Endodermal cell (in vitro differentiated cells): Measurements from ENCODE around the gene GALNT6. TPM values are rescaled to one million over a fixed set of nuclear protein-coding genes. Genes with fewer than 3 reads are reported as not detected.

Source experiments
- DNase-seq: peaks from one replicate; pipeline ENCODE4 v3.0.0-alpha.2; 2017
- H3K27ac ChIP-seq: 2 replicates; pipeline ENCODE4 v1.5.1; 2013; ENCODE audit warnings: mild to moderate bottlenecking, low read depth, low read length, moderate library complexity
- H3K27me3 ChIP-seq: 2 replicates; pipeline ENCODE4 v1.6.1; 2013; ENCODE audit warnings: mild to moderate bottlenecking, low read length, moderate library complexity; ENCODE audit not compliant: insufficient read depth, control insufficient read depth, poor library complexity, severe bottlenecking
- H3K36me3 ChIP-seq: 2 replicates; pipeline ENCODE4 v1.7.0; 2013; ENCODE audit warnings: mild to moderate bottlenecking, low read length, moderate library complexity; ENCODE audit not compliant: control insufficient read depth, insufficient read depth
- H3K4me1 ChIP-seq: one replicate; pipeline ENCODE4 v1.7.0; 2013; ENCODE audit warnings: low read length; ENCODE audit not compliant: control insufficient read depth, insufficient read depth
- H3K4me3 ChIP-seq: 2 replicates; pipeline ENCODE4 v1.5.1; 2013; ENCODE audit warnings: mild to moderate bottlenecking, low read length, moderate library complexity
- H3K9ac ChIP-seq: 2 replicates; pipeline ENCODE4 v1.6.1; 2013; ENCODE audit warnings: mild to moderate bottlenecking, low read length, moderate library complexity; ENCODE audit not compliant: poor library complexity, severe bottlenecking; ENCODE audit errors: extremely low read depth
- H3K9me3 ChIP-seq: 2 replicates; pipeline ENCODE4 v1.6.1; 2013; ENCODE audit warnings: mild to moderate bottlenecking, low read length, moderate library complexity; ENCODE audit not compliant: control insufficient read depth
- H3K27ac Mint-ChIP-seq: 2 replicates; pipeline ENCODE4 v1.8.0; 2020; ENCODE audit warnings: mixed read lengths
- H3K27me3 Mint-ChIP-seq: 2 replicates; pipeline ENCODE4 v1.8.0; 2021; ENCODE audit warnings: mild to moderate bottlenecking, mixed read lengths; ENCODE audit not compliant: insufficient read depth
- H3K36me3 Mint-ChIP-seq: 2 replicates; pipeline ENCODE4 v1.8.0; 2020; ENCODE audit warnings: low read depth, mixed read lengths
- H3K4me1 Mint-ChIP-seq: 2 replicates; pipeline ENCODE4 v1.8.0; 2020; ENCODE audit warnings: mixed read lengths
- H3K4me3 Mint-ChIP-seq: 2 replicates; pipeline ENCODE4 v1.8.0; 2020; ENCODE audit warnings: mild to moderate bottlenecking, moderate library complexity, mixed read lengths
- H3K9me3 Mint-ChIP-seq: 2 replicates; pipeline ENCODE4 v1.8.0; 2020; ENCODE audit warnings: mild to moderate bottlenecking, mixed read lengths
- WGBS, 2 experiments: methylation state at CpG; one replicate each; pipeline versions ENCODE4 v1.1.5 to v1.1.7; 2013; ENCODE audit warnings: missing lambda C conversion rate in 2 of 2, mixed read lengths in 1 of 2; ENCODE audit not compliant: insufficient coverage in 1 of 2, insufficient read length in 1 of 2; 5-methylcytosine and 5-hydroxymethylcytosine counted together
- total RNA-seq, 2 donors: library from RNA; stranded (reverse); fragmentation: NEBNext Ultra II Directional in 1 of 2; extraction: Animal tissue kit (Norgen Biotek cat#: 25700) in 1 of 2; gene quantifications; 2 replicates in 1 of 2; 3 replicates in 1 of 2; pipeline ENCODE4 v1.2.1, GENCODE V29; 2021
- TF ChIP-seq, protein P1 (sequence below): fragments of 200-600 bp; sonication (generic); conservative IDR thresholded peaks from 2 replicates; pipeline ENCODE4 v1.5.0; 2021; ENCODE audit warnings: antibody characterized with exemption, mild to moderate bottlenecking

Gene GALNT6
- total RNA-seq, 2 donors from 2014 or later = 13.9 to 19.1 TPM

- Mint-ChIP-seq H3K27me3 (peaks cover 13% of the 10 kb centered on the region), H3K4me1 (peaks cover 31% of the 10 kb centered on the region), H3K4me3 (no peak overlapping the region), H3K9me3 (no peaks in the 10 kb centered on the region), H3K27ac (no peak overlapping the region), H3K36me3 (peaks cover 16% of the 10 kb centered on the region)
- H3K36me3 ChIP-seq = peaks cover 6% of the 10 kb centered on the region
- H3K9me3 ChIP-seq = no peaks in the 10 kb centered on the region
- no peak overlapping the region for H3K27ac ChIP-seq
- peaks cover 4% of the 10 kb centered on the region for H3K4me1 ChIP-seq
- H3K4me3 ChIP-seq = no peak overlapping the region
- TF ChIP-seq, protein P1, sequence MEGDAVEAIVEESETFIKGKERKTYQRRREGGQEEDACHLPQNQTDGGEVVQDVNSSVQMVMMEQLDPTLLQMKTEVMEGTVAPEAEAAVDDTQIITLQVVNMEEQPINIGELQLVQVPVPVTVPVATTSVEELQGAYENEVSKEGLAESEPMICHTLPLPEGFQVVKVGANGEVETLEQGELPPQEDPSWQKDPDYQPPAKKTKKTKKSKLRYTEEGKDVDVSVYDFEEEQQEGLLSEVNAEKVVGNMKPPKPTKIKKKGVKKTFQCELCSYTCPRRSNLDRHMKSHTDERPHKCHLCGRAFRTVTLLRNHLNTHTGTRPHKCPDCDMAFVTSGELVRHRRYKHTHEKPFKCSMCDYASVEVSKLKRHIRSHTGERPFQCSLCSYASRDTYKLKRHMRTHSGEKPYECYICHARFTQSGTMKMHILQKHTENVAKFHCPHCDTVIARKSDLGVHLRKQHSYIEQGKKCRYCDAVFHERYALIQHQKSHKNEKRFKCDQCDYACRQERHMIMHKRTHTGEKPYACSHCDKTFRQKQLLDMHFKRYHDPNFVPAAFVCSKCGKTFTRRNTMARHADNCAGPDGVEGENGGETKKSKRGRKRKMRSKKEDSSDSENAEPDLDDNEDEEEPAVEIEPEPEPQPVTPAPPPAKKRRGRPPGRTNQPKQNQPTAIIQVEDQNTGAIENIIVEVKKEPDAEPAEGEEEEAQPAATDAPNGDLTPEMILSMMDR = no peak
- no peak overlapping the region for H3K9ac ChIP-seq
- peak; percentile 41 for DNase-seq
- WGBS, 2 experiments = 94% methylated on average over 14 of the region's 14 CpGs
- peaks cover 15% of the 10 kb centered on the region for H3K27me3 ChIP-seq
These were observed 2.7 kb upstream of the GALNT6 start for GRCh38 chr12:51393676-51394545.

GRCh38 chr12:51392556-51393237 is 1.5 kb upstream of the GALNT6 start:
- Mint-ChIP-seq H3K9me3 (no peaks in the 10 kb centered on the region), H3K27ac (peak overlapping the region; percentile 72), H3K36me3 (peaks cover 16% of the 10 kb centered on the region), H3K27me3 (peaks cover 13% of the 10 kb centered on the region), H3K4me3 (peak overlapping the region; percentile 87), H3K4me1 (peaks cover 39% of the 10 kb centered on the region)
- 27 to 28% methylated on average over 11 to 22 of the region's 22 CpGs for WGBS, 2 experiments
- H3K36me3 ChIP-seq = peaks cover 6% of the 10 kb centered on the region
- H3K9me3 ChIP-seq = no peaks in the 10 kb centered on the region
- no peak overlapping the region for H3K27ac ChIP-seq
- TF ChIP-seq, protein P1 = no peak
- peaks cover 15% of the 10 kb centered on the region for H3K27me3 ChIP-seq
- peaks cover 10% of the 10 kb centered on the region for H3K4me1 ChIP-seq
- H3K4me3 ChIP-seq = peak overlapping the region; percentile 90
- H3K9ac ChIP-seq = peak overlapping the region; percentile 79
- peak; percentile 88 for DNase-seq

GRCh38 chr12:51390891-51391282 is 319 bp downstream of the GALNT6 start:
- Histone ChIP-seq H3K4me1 (peaks cover 21% of the 10 kb centered on the region), H3K9me3 (no peaks in the 10 kb centered on the region), H3K27ac (no peak overlapping the region), H3K9ac (peak overlapping the region; percentile 79), H3K4me3 (peak overlapping the region; percentile 90), H3K27me3 (peaks cover 15% of the 10 kb centered on the region), H3K36me3 (peaks cover 6% of the 10 kb centered on the region)
- Mint-ChIP-seq H3K27ac (peak overlapping the region; percentile 93), H3K4me1 (peaks cover 46% of the 10 kb centered on the region), H3K9me3 (no peaks in the 10 kb centered on the region), H3K27me3 (peaks cover 13% of the 10 kb centered on the region), H3K36me3 (peaks cover 16% of the 10 kb centered on the region), H3K4me3 (peak overlapping the region; percentile 87)
- no peak for DNase-seq
- TF ChIP-seq, protein P1 = no peak
- 14% methylated on average over 8 of the region's 8 CpGs; no CpG with 5 or more reads in 1 of the 2 experiments for WGBS, 2 experiments
